Liver (tissue), 3 donors: Measurements from ENCODE around the gene LRRC71.

Experiments
- FOXA1 ChIP-seq: IDR thresholded peaks from 2 replicates; pipeline ENCODE4 v1.6.1; 2016; ENCODE audit warnings: antibody characterized with exemption
- JUND ChIP-seq, 2 donors: IDR thresholded peaks; 2 replicates each; pipeline ENCODE4 v1.6.1; 2016; ENCODE audit warnings: antibody characterized with exemption in 2 of 2
- RAD21 ChIP-seq, 2 donors: IDR thresholded peaks; 2 replicates each; pipeline ENCODE4 v1.6.1; 2016; ENCODE audit warnings: antibody characterized with exemption in 2 of 2, mild to moderate bottlenecking in 2 of 2
- RXRA ChIP-seq, 2 donors: IDR thresholded peaks; 2 replicates each; pipeline ENCODE4 v1.6.1; 2017 to 2018; ENCODE audit warnings: antibody characterized with exemption in 2 of 2, mild to moderate bottlenecking in 1 of 2
- TAF1 ChIP-seq: conservative IDR thresholded peaks from 2 replicates; pipeline ENCODE4 v1.6.1; 2016; ENCODE audit warnings: antibody characterized with exemption, mild to moderate bottlenecking
- YY1 ChIP-seq: IDR thresholded peaks from 2 replicates; pipeline ENCODE4 v1.6.1; 2016; ENCODE audit warnings: antibody characterized with exemption, mild to moderate bottlenecking
- TF ChIP-seq, protein P1 (sequence below): IDR thresholded peaks from 2 replicates; pipeline ENCODE4 v1.6.1; 2016; ENCODE audit warnings: antibody characterized with exemption
- TF ChIP-seq, protein P2 (sequence below): fragments of 150-350 bp; IDR thresholded peaks from 2 replicates; pipeline ENCODE4 v1.5.1; 2017; ENCODE audit warnings: improper control_type of control experiment, low read depth, low read length; ENCODE audit not compliant: missing input control
- TF ChIP-seq, protein P3 (sequence below): IDR thresholded peaks from 2 replicates; pipeline ENCODE4 v1.6.1; 2016; ENCODE audit warnings: antibody characterized with exemption, mild to moderate bottlenecking
- donor health status: healthy.
- donor health status: healthy.

DNA sequence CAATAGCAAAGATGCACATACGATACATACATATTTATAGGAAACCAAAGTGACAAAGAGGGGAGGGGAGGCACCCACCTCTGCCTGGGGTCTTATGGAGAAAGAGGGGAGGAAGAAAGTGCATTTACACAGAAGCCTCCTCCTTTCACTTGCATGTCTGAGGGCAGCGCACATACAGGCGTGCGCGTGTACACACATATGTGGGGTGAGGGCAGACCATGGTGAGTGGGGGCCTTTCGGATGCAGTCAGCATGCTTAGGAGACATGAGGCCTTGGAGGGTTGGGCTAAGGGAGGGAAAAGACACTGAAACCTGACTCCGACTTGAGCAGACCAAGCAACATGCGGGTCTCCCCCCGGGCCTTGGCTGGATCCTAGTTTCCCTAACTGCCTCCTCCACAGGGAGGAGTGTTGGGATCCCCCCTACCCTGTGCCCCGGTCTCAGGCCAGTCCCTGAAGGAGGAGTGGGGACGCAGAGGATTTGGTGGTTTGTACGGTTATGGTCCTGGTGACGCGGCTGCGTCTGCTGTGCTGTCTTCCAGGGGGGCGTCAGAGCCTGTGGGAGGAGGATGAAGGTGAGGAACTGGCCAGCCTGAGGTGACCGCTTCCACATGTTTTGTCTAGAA is 15.2 kb downstream of the LRRC71 start:
- TF ChIP-seq, protein P1, sequence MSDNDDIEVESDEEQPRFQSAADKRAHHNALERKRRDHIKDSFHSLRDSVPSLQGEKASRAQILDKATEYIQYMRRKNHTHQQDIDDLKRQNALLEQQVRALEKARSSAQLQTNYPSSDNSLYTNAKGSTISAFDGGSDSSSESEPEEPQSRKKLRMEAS = no peak
- TF ChIP-seq, protein P2, sequence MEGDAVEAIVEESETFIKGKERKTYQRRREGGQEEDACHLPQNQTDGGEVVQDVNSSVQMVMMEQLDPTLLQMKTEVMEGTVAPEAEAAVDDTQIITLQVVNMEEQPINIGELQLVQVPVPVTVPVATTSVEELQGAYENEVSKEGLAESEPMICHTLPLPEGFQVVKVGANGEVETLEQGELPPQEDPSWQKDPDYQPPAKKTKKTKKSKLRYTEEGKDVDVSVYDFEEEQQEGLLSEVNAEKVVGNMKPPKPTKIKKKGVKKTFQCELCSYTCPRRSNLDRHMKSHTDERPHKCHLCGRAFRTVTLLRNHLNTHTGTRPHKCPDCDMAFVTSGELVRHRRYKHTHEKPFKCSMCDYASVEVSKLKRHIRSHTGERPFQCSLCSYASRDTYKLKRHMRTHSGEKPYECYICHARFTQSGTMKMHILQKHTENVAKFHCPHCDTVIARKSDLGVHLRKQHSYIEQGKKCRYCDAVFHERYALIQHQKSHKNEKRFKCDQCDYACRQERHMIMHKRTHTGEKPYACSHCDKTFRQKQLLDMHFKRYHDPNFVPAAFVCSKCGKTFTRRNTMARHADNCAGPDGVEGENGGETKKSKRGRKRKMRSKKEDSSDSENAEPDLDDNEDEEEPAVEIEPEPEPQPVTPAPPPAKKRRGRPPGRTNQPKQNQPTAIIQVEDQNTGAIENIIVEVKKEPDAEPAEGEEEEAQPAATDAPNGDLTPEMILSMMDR = no peak
- TF ChIP-seq RAD21 (IDR thresholded peaks at IDR 0.05) (no peak), FOXA1 (no peak), JUND (IDR thresholded peaks at IDR 0.05) (no peak), TAF1 (no peak), YY1 (no peak), RXRA (IDR thresholded peaks at IDR 0.05) (no peak)
- TF ChIP-seq, protein P3, sequence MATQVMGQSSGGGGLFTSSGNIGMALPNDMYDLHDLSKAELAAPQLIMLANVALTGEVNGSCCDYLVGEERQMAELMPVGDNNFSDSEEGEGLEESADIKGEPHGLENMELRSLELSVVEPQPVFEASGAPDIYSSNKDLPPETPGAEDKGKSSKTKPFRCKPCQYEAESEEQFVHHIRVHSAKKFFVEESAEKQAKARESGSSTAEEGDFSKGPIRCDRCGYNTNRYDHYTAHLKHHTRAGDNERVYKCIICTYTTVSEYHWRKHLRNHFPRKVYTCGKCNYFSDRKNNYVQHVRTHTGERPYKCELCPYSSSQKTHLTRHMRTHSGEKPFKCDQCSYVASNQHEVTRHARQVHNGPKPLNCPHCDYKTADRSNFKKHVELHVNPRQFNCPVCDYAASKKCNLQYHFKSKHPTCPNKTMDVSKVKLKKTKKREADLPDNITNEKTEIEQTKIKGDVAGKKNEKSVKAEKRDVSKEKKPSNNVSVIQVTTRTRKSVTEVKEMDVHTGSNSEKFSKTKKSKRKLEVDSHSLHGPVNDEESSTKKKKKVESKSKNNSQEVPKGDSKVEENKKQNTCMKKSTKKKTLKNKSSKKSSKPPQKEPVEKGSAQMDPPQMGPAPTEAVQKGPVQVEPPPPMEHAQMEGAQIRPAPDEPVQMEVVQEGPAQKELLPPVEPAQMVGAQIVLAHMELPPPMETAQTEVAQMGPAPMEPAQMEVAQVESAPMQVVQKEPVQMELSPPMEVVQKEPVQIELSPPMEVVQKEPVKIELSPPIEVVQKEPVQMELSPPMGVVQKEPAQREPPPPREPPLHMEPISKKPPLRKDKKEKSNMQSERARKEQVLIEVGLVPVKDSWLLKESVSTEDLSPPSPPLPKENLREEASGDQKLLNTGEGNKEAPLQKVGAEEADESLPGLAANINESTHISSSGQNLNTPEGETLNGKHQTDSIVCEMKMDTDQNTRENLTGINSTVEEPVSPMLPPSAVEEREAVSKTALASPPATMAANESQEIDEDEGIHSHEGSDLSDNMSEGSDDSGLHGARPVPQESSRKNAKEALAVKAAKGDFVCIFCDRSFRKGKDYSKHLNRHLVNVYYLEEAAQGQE = no peak
